Measurements from ENCODE around the gene GRIK2. TPM values are rescaled to one million over a fixed set of nuclear protein-coding genes. Genes with fewer than 3 reads are reported as not detected.

The GRIK2 gene
- total RNA-seq, 1 experiment from 2014 or later, result 6.6 TPM

- TF ChIP-seq POLR2AphosphoS5 (IDR thresholded peaks at IDR 0.05; ENCODE audit: low read depth, low read length) (no peak), REST (IDR thresholded peaks at IDR 0.05; ENCODE audit: insufficient read depth in 1 of 2, low read depth in 2 of 2, low read length in 1 of 2) (no peak), TCF7L2 (IDR thresholded peaks at IDR 0.05; ENCODE audit: low read depth, low read length) (no peak), SIN3A (IDR thresholded peaks at IDR 0.05; ENCODE audit: borderline replicate concordance, insufficient read depth, low read depth, low read length) (no peak), CTCF (IDR thresholded peaks at IDR 0.05) (no peak)
- H3K4me3 ChIP-seq (ENCODE audit: low read depth in 2 of 2, low read length in 2 of 2), result no peak overlapping the region
- no peaks in the 10 kb centered on the region for H3K4me1 ChIP-seq (ENCODE audit: control insufficient read depth, insufficient read depth, low read length)
- ATAC-seq (no peak), DNase-seq (ENCODE audit: low read depth, low spot score) (no peak)
- no peaks in the 10 kb centered on the region for H3K27me3 ChIP-seq (ENCODE audit: control insufficient read depth, insufficient read depth, low read length)
- no peaks in the 10 kb centered on the region; the same call in 1 of the 2 replicates for H3K36me3 ChIP-seq (ENCODE audit: control insufficient read depth, insufficient read depth, low read length)
- intact Hi-C loops (cut with micrococcal nuclease; ENCODE audit: unreplicated experiment), result no loop called here
- POLR2A ChIA-PET, result no interaction called here
- CTCF ChIA-PET, result no interaction called here
- in situ Hi-C loops (cut with HindIII; ENCODE audit: low pct_unique_long_range_greater_than_20kb, low sequenced_read_pairs), result no loop called here
- BruUV-seq (replicated peaks), result no TSS peak
- no peaks in the 10 kb centered on the region for H3K9me3 ChIP-seq (ENCODE audit: control insufficient read depth, insufficient read depth, low read depth, low read length)
- H3K27ac ChIP-seq (ENCODE audit: low read length), result no peak overlapping the region
These were observed 538.3 kb downstream of the GRIK2 start for GRCh38 chr6:101931766-101932165.

- TF ChIP-seq SIN3A (IDR thresholded peaks at IDR 0.05; ENCODE audit: borderline replicate concordance, insufficient read depth, low read depth, low read length) (no peak), POLR2AphosphoS5 (IDR thresholded peaks at IDR 0.05; ENCODE audit: low read depth, low read length) (no peak)
- DNase-seq (ENCODE audit: low read depth, low spot score) (no peak), ATAC-seq (no peak)
- Histone ChIP-seq H3K4me3 (ENCODE audit: low read depth in 2 of 2, low read length in 2 of 2) (no peak overlapping the region), H3K27me3 (ENCODE audit: control insufficient read depth, insufficient read depth, low read length) (no peaks in the 10 kb centered on the region), H3K27ac (ENCODE audit: low read length) (no peak overlapping the region), H3K4me1 (ENCODE audit: control insufficient read depth, insufficient read depth, low read length) (no peaks in the 10 kb centered on the region), H3K9me3 (ENCODE audit: control insufficient read depth, insufficient read depth, low read depth, low read length) (no peaks in the 10 kb centered on the region), H3K36me3 (ENCODE audit: control insufficient read depth, insufficient read depth, low read length) (no peaks in the 10 kb centered on the region; the same call in 1 of the 2 replicates)
- BruUV-seq (replicated peaks), result no TSS peak
- ChIA-PET CTCF (no interaction called here), POLR2A (no interaction called here)
- in situ Hi-C loops (cut with HindIII; ENCODE audit: low pct_unique_long_range_greater_than_20kb, low sequenced_read_pairs) (no loop called here), intact Hi-C loops (cut with micrococcal nuclease; ENCODE audit: unreplicated experiment) (no loop called here)
These were observed 539.2 kb downstream of the GRIK2 start for GRCh38 chr6:101932704-101933103.

- no peaks in the 10 kb centered on the region; the same call in 1 of the 2 replicates for H3K36me3 ChIP-seq (ENCODE audit: control insufficient read depth, insufficient read depth, low read length)
- ATAC-seq (no peak), DNase-seq (ENCODE audit: low read depth, low spot score) (no peak)
- ChIA-PET POLR2A (no interaction called here), CTCF (no interaction called here)
- no peaks in the 10 kb centered on the region for H3K9me3 ChIP-seq (ENCODE audit: control insufficient read depth, insufficient read depth, low read depth, low read length)
- in situ Hi-C loops (cut with HindIII; ENCODE audit: low pct_unique_long_range_greater_than_20kb, low sequenced_read_pairs), result no loop called here
- no peaks in the 10 kb centered on the region for H3K27me3 ChIP-seq (ENCODE audit: control insufficient read depth, insufficient read depth, low read length)
- intact Hi-C loops (cut with micrococcal nuclease; ENCODE audit: unreplicated experiment), result no loop called here
- H3K27ac ChIP-seq (ENCODE audit: low read length), result no peak overlapping the region
- H3K4me1 ChIP-seq (ENCODE audit: control insufficient read depth, insufficient read depth, low read length), result no peaks in the 10 kb centered on the region
- no peak for TF ChIP-seq SIN3A (IDR thresholded peaks at IDR 0.05; ENCODE audit: borderline replicate concordance, insufficient read depth, low read depth, low read length)
- no peak for TF ChIP-seq TCF7L2 (IDR thresholded peaks at IDR 0.05; ENCODE audit: low read depth, low read length)
- TF ChIP-seq POLR2AphosphoS5 (IDR thresholded peaks at IDR 0.05; ENCODE audit: low read depth, low read length), result no peak
- no peak for TF ChIP-seq REST (IDR thresholded peaks at IDR 0.05; ENCODE audit: insufficient read depth in 1 of 2, low read depth in 2 of 2, low read length in 1 of 2)
- TF ChIP-seq CTCF (IDR thresholded peaks at IDR 0.05), result no peak
- H3K4me3 ChIP-seq (ENCODE audit: low read depth in 2 of 2, low read length in 2 of 2), result no peak overlapping the region
- BruUV-seq (replicated peaks), result no TSS peak
These were observed 542.2 kb downstream of the GRIK2 start for GRCh38 chr6:101935732-101936131.
